Left ventricle myocardium superior (tissue), 1 donor: ENCODE results near the gene ADAM10. TPM values are rescaled to one million over a fixed set of nuclear protein-coding genes. Genes with fewer than 3 reads are reported as not detected.
"Not testable (repeated sequence)": the region's sequence is repeated elsewhere in the genome, so short reads cannot be mapped to it uniquely, and the experiment has no call there.

Experiments
- ATAC-seq: fragments of 200-7000 bp; cut with Tn5 transposase; one replicate; pipeline ENCODE4 v1.9.1; 2020; ENCODE audit warnings: mild to moderate bottlenecking, moderate library complexity
- DNase-seq: peaks from one replicate; pipeline ENCODE4 v3.0.0-alpha.2; 2020
- intact Hi-C: fragments of 100-400 bp; cut with micrococcal nuclease; formaldehyde crosslinking; loops from one replicate; pipeline ENCODE4 v1.11.0; 2022
- total RNA-seq: library from RNA; stranded (reverse); fragmentation: NEBNext Ultra II Directional; extraction: Animal tissue kit (Norgen Biotek cat#: 25700); gene quantifications from one replicate; pipeline ENCODE4 v1.2.1, GENCODE V29; 2021
- donor health status: DM: no; HTN: yes; CAD: no; lungs with severe emphysema.

The ADAM10 gene
- total RNA-seq, 1 donor from 2014 or later, result 77.1 TPM

DNA sequence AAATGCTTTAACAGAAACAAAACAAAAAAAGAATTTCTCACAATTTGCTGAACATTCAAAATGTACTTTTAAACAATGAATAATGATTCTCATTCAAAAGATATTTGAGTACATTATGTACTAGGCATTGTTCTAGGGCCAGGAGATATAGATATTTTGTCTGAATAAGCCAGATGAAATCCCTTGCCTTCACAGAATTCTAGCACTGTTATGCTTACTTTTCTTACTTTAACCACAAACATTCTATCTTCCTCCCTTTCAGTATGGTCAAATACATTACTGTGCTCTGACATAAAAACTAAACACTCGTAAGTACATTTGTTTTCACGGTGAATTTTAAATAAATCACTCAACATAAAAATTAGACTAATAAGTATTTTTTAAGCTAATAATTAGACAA lies 116.7 kb downstream of the ADAM10 start:
- ATAC-seq, result no peak
- intact Hi-C loops, result no loop called here
- no peak for DNase-seq

DNA sequence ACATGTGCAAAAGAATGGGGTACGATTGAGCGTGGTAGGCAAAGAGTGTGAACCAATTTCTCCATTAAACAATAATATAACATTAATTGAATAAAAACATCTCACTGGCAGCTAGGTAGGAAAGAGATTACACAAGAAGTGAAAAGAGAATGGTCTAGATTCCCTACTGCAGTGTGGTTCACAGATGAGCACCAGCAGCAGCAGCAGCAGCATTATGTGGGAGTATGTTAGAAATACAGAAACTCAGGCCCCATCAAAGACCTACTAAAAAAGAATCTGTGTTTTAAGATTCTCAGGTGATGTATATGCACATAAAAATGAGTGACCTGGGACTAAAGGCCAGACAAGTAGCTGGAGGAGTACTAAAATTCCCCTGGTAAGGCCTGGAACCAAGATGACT lies 118.2 kb downstream of the ADAM10 start:
- intact Hi-C loops, result no loop called here
- DNase-seq, result no peak
- no peak for ATAC-seq

DNA sequence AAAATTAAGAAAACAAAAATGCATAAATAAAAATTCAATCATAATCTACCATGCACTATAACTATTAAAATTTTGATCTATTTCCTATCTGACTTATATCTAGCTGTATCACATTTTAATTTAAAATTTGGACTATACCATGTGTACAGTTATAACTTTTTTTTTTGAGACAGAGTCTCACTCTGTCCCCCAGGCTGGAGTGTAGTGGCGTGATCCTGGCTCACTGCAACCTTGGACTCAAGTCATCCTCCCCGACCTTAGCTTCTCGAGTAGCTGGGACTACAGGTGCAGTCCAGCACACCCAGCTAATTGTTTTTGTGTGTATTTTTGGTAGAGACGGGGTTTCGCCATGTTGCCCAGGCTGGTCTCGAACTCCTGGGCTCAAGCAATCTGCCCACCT lies 119.9 kb downstream of the ADAM10 start:
- ATAC-seq, result peak; percentile 51
- intact Hi-C loops, result no loop called here
- no peak for DNase-seq

DNA sequence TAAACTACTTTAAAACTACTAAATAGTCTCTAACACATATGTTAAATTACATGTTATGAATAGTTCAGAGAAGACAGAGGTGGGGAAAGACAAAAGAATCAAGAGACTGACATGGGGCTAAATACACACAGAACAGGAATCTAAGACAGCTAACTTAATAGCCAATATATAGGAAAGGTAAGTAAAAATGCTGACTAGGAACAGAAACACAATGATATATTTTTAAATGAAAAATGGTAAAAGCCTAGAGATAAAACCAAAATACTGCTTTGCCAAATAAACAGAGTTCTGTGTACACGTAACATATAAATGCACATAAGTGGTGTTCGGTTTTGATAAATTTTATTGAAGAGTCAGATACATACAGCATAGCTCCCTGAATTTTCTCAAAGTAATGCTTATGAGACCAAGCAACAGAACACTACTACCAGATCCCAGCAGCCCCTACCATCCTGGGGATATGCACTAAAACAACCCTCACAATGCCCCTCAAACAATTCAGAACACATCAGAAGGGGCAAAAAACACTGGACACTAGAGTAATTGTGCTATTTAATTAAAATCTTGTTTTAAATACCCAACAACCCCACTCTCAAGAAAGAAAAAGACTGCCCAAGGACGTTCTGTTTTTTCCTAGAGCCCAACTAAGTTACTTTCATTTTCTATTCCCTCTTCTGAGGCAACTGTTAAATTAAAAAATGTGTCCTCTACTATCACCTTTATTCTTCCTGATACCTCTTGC lies 121.1 kb downstream of the ADAM10 start:
- ATAC-seq, result peak; percentile 68
- intact Hi-C loops, result no loop called here

DNA sequence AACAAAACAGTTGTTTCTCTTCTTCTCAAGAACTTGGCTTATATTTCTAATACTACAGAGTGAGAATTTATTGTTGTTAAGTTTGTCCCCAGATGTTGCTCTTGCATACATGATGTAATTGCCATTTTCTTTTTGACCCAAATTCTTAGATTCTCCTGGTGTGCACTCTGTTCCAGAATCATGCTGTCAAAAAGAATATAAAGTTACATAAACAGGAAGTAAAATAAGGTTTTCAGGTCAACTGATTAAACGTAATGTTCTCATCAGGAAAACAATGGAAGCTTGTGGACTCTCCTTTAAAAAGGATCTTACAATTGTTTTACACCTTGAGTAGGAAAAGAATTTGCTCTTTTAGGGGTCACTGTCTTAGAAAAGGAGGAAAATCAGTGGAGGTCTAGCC lies 121.8 kb downstream of the ADAM10 start:
- ATAC-seq (peak; percentile 39), DNase-seq (no peak)
- intact Hi-C loops, result no loop called here

More for the DNA sequence above, 121.1 kb downstream of the ADAM10 start:
- no peak for DNase-seq

DNA sequence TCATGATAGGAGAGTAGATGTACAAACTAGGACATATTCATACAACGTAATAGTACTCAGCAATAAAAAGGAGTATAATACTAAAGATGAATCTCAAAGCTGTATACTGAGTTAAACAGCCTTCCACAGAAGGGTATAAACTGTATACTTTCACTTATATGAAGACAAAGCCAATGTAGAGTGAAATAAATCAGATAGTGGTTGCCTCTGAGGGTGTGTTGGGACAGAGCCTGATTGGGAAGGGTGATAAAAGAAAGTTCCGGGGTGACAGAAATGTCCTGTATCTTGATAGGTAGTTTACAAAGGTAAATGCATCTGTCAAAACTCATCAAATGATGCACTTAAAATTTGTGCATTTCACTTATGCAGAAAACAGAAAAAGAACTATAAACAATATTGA lies 122.5 kb downstream of the ADAM10 start:
- ATAC-seq (no peak), DNase-seq (no peak)
- intact Hi-C loops, result no loop called here

DNA sequence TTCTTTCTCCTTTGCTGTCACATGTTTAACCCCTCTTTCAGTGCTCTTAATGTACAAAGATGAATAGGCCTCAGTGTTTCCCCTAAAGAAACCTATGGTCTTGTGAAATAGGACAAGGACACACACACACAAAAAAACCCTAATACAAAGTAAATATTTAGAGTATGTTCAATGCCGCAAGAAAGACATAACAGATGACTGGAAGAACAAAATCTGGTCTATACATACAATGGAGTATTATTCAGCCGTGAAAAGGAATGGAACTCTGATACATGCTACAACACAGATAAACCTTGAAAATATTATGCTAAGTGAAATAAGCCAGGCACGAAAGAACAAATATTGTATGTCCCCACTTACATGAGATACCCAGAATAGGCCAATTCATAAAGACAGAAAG lies 123.1 kb downstream of the ADAM10 start:
- intact Hi-C loops, result no loop called here
- DNase-seq, result no peak
- no peak for ATAC-seq

DNA sequence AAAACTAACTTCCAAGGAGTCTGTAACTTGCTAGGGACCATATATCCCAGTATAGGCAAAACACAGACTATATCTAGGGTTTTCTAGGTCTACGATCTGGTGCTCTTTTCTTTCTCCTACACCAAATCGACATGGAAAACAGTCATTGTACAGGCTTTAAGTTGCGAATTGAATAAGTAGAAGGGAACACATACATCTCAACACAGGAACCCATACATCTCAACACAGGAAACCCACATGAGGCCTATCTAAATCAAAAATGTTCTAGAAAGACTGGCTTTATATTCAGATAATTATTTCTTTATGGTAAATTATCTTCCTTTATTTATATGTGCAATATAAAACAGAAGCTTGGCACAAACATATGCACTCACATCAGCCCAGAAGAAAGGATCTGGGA lies 126.6 kb downstream of the ADAM10 start:
- intact Hi-C loops, result no loop called here

DNA sequence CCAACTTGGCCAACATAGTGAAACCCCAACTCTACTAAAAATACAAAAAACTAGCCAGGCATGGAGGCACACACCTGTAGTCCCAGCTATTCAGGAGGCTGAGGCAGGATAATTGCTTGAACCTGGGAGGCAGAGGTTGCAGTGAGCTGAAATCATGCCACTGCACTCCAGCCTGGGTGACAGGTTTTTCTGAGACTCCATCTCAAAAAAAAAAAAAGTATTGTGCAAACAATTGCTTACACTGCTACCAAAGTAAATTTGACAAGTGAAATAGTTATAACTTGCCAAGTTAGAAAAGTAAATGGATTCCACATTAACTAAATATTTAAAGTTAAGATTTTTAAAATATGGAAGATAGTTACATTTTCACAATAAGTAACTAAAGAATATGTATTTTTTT lies 129.2 kb downstream of the ADAM10 start:
- intact Hi-C loops, ATAC-seq: not testable (repeated sequence)

More for the DNA sequence above, 126.6 kb downstream of the ADAM10 start:
- no peak for ATAC-seq
- no peak for DNase-seq

DNA sequence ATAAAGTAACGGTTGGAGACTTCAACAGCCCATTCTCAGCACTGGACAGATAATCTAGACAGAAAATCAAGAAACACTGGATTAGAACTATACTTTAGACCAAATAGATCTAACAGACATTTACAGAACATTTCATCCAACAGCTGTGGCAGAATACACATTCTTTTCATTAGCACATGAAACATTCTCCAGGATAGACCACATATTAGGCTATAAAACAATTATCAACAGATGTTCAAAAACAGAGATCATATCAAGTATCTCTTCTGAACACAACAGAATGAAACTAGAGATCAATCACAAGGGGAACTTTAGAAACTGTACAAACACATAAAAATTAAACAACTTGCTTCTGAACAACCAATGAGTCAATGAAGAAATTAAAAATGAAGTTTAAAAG lies 133.3 kb downstream of the ADAM10 start:
- intact Hi-C loops, result no loop called here
- no peak for DNase-seq
- ATAC-seq, result no peak

More for the DNA sequence above, 129.2 kb downstream of the ADAM10 start:
- DNase-seq, result not testable (repeated sequence)

DNA sequence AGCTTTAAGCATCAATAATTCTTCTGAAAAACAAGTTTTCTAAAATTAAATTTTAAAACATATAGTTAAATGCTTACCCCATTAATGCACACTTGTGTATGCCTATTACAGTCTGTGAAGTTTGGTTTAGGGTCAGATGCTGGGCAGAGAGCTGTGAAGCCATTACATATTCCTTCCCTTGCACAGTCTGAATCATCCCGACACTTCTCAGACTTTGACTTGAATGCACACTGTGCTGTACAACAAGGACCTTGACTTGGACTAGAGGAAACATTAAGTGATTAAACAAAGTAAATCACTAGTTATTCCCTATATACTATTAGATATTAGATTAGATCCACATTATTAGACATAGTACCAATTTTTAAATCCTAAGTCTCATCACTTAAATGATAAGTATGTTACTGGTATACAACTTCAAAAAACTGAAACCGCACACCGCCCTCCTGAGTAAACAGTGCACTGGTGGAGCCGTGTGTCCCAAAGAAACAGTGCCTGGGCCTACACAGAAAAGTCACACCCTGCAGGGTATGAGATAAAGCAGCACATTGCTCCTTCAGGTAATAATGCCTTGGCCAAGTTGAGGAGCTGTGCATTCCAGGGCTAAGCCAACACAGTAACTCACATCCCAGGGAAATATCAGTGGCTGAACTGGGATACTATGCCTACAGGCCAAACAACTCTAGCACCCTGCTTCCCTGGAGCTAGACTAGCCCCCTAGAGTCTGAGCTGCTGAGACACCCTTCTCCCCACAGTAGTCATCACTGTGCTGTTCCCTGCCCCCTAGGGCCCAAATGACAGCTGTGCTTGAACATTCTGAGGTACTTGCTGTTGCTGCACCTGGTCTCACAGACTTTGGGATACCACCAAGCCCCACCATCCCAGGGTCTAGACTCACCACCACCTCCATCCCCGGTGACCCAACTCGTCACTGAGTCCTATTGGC lies 137.5 kb downstream of the ADAM10 start:
- no peak for ATAC-seq
- DNase-seq, result no peak
- intact Hi-C loops, result no loop called here

DNA sequence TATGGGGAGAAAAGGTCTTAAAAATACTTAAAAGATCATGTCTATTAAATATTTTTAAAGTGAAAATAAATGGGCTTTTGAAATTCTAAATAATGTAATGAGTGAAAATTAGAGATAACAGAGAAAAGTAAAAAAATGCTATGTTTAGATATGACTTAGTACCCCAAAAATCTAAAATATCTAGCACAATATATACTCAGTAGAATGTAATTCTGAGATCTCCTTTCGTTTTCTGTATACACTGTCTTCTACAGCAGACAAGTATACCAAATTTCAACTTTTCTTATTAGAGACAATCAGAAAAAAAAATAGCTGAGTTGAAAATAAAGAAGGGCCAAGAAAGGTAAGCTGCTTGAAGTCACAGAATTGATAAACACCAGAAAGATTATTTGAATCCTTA lies 140.8 kb downstream of the ADAM10 start:
- intact Hi-C loops, result no loop called here
- ATAC-seq (no peak), DNase-seq (no peak)

DNA sequence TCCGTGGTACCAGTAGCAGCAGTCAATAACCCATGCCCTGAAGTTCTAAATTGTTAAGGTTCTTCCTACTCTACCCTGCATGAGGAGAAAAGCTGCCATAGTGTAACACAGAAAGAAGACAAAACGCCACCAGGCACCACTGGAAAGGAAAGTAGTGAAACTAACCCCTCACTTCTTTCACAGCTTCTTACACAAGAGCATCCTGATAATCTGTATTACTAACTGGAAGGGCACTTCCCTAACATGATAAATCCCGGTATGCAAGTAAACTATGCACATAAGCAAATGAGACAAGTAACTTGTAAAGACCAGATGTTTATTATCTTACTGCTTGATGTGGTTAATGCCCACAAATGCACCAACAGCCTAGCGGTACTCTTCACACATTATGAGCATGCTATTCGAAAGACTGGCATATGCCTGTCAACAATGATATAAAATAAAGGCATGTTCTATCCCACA lies 141.3 kb downstream of the ADAM10 start:
- intact Hi-C loops, result no loop called here
- DNase-seq (no peak), ATAC-seq (no peak)

DNA sequence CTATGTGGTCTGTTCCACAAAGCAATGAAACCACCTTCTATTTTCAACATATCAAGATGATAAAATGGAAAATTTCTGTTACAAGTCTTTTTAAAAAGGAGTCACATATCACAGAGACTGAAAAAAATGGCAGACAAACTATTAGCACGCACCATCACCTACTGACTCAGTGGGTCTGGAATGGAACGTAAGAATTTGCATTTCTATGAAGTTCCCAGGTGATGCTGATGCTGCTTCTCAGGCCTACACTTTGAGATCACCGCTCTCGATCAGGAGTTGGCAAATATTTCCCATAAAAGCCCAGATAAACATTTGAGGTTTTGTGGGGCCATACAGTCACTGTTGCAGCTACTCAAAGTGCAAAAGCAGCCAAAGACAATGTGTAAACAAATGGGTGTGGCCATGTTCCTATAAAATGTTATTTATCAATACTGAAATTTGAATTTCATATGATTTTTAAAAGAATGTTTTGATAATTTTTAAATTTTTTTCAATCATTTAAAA lies 142.9 kb downstream of the ADAM10 start:
- ATAC-seq, result no peak
- DNase-seq, result no peak
- intact Hi-C loops, result no loop called here

DNA sequence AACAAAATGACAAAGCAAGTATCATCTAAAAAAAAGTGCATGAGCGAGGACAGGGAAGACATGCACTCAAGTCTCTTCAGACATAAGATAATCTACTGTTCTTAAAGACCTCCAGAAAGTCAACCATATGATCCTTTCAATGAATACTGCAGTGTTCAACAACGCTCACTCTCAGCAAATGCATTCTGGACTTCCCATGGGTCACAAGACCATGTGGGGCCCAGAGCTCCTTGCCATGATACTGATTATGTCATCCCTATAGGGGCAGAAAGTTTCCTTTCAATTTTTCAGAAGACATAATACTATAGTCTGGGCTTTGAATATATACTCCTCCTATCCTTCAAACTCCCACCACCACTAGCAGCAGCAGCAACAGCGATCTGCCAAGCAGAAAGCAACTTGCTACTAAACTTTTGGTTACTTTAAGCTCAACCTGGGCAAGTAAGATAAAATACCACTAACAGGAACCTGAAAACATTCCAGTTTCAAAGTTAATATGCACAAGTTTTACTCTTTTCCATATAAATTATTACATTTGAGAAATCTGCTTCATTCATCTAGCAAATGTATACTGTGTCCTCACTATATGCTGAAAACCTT lies 143.5 kb downstream of the ADAM10 start:
- no peak for ATAC-seq
- no peak for DNase-seq
- intact Hi-C loops, result no loop called here

DNA sequence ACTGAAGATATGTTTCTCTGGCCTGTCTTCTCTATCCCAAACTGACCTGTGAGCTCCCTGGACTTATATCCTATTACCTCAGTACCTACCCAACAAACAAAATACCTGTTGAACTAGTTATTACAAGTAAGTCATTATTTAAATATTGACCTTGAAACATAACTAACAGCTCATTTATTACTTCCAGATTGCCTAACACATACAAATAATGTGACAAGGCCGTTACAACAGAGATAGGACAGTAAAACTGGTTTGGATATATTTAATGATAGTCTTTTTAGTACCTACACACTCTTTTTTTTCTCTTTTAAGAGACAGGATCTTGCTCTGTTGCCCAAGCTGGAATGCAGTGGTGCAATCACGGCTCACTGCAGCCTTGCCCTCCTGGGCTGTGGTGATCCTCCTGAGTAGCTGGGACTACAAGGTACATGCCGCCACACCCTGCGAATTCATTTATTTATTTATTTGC lies 145.0 kb downstream of the ADAM10 start:
- ATAC-seq (no peak), DNase-seq (no peak)
- intact Hi-C loops, result no loop called here

DNA sequence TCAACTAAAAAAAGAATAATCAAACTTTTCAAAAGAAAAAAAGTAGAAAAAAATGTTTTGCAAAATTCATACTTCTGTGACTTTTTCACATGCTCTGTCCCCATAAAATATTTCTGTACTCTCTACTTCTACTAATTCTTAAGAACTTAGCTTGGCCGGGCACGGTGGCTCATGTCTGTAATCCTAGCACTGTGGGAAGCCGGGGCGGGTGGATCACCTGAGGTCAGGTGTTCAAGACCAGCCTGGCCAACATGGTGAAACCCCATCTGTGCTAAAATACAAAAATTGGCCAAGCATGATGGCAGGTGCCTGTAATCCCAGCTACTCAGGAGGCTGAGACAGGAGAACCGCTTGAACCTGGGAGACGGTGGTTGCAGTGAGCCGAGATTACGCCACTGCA lies 145.6 kb downstream of the ADAM10 start:
- not testable (repeated sequence) for DNase-seq, ATAC-seq

DNA sequence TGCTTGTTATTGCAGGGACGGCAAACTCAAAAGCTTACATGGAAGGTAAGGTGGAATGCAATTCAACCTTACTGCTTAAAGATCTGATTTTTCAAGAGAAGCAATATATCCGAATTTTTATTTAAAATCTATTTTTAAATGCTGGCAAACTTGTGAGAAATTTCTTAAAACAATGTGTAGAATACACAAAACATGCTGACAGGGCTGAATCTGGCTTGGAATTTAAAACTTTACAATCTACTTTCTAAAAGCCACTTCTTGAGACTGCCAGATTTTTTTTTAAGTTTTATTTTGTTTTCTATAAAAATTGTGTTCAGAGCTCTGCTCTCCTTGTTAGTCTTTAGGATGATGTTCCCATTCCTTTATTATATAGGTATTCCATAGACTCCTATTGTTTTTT lies 146.7 kb downstream of the ADAM10 start:
- intact Hi-C loops, result no loop called here
- DNase-seq, result no peak

More for the DNA sequence above, 145.6 kb downstream of the ADAM10 start:
- intact Hi-C loops, result not testable (repeated sequence)

DNA sequence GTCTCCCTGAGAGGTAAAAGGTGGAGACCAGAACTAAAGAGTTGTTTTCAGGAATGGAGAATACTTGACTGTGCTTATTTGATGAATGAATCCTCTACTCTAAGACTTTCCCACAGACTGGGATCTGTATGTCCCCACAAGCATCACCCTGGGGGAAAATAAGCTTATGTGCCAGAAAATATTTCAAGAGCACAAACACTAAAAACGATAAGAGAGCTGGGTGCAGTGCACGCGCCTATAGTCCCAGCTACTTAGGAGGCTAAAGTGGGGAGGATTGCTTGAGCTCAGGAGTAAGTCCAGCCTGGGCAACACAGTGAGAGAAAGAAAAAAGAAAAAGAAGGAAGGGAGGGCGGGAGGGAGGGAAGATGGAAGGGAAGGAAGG lies 150.7 kb downstream of the ADAM10 start:
- ATAC-seq, result no peak
- intact Hi-C loops, result no loop called here
- no peak for DNase-seq

More for the DNA sequence above, 146.7 kb downstream of the ADAM10 start:
- no peak for ATAC-seq
